GM12878 (cell line): Measurements from ENCODE around the gene PPP1R9B.

Experiments used
- ASH2L ChIP-seq: fragments of 300-600, 200-600 bp; sonication (generic); IDR thresholded peaks from 2 replicates; pipeline ENCODE4 v1.6.1; 2017; ENCODE audit warnings: low read depth, mild to moderate bottlenecking, borderline replicate concordance
- CREB1 ChIP-seq: IDR thresholded peaks from 2 replicates; pipeline ENCODE4 v1.6.1; 2012; ENCODE audit warnings: low read depth, mild to moderate bottlenecking, inconsistent platforms
- FOXM1 ChIP-seq: IDR thresholded peaks from 2 replicates; pipeline ENCODE4 v1.6.1; 2012; ENCODE audit warnings: low read depth, mild to moderate bottlenecking, inconsistent platforms, low read length, moderate library complexity
- HDAC6 ChIP-seq: fragments of 200-600 bp; sonication (generic); IDR thresholded peaks from one replicate; pipeline ENCODE4 v1.8.0; 2017; ENCODE audit warnings: antibody characterized with exemption; ENCODE audit not compliant: unreplicated experiment
- JUND ChIP-seq: IDR thresholded peaks from 2 replicates; pipeline ENCODE4 v1.6.1; 2012; ENCODE audit warnings: low read depth, mild to moderate bottlenecking, low read length, improper control_type of control experiment, moderate library complexity
- POLR2AphosphoS5 ChIP-seq: IDR thresholded peaks from 2 replicates; pipeline ENCODE4 v1.6.1; 2011; ENCODE audit warnings: mild to moderate bottlenecking, low read length, inconsistent platforms
- TF ChIP-seq, protein P1 (sequence below), 3 experiments: IDR thresholded peaks in 2 of 3; conservative IDR thresholded peaks in 1 of 3; 2 replicates each; pipeline ENCODE4 v1.5.1; 2011; ENCODE audit warnings: low read depth in 3 of 3, low read length in 3 of 3, mild to moderate bottlenecking in 3 of 3, control low read depth in 2 of 3, moderate library complexity in 2 of 3, inconsistent platforms in 1 of 3, mixed read lengths in 1 of 3; ENCODE audit not compliant: control insufficient read depth in 2 of 3, insufficient read depth in 1 of 3; ENCODE audit errors: extremely low read depth in 1 of 3
- TF ChIP-seq, protein P2 (sequence below): fragments of 450-650 bp; IDR thresholded peaks from 2 replicates; pipeline ENCODE4 v1.6.1; 2017; ENCODE audit warnings: mild to moderate bottlenecking, moderate library complexity
- TF ChIP-seq, protein P3 (sequence below): fragments of 450-650 bp; IDR thresholded peaks from 2 replicates; pipeline ENCODE4 v1.6.1; 2017; ENCODE audit warnings: antibody characterized with exemption, mild to moderate bottlenecking, moderate library complexity

DNA sequence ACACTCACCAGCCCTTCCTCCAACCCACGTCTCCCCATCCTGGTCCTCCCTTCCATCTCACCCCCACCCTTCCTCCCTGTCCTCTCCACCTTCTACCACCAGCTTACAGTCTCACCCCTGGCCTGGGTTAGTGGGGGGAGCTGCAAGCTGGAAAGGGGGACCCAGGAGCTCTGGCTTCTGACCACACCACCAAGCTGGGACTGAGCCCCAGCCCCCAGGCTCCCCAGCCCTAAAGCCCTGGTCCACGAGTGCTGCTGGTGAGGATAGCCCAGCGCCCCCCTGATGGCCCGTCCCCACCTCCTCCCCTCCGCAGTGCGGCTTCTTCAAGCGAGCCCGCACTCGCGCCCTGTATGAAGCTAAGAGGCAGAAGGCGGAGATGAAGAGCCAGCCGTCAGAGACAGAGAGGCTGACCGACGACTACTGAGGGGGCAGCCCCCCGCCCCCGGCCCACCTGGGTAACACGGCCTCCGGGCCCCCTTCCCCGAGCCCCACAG, 62.5 kb downstream of the PPP1R9B start:
- TF ChIP-seq POLR2AphosphoS5 = no peak
- TF ChIP-seq, protein P1, sequence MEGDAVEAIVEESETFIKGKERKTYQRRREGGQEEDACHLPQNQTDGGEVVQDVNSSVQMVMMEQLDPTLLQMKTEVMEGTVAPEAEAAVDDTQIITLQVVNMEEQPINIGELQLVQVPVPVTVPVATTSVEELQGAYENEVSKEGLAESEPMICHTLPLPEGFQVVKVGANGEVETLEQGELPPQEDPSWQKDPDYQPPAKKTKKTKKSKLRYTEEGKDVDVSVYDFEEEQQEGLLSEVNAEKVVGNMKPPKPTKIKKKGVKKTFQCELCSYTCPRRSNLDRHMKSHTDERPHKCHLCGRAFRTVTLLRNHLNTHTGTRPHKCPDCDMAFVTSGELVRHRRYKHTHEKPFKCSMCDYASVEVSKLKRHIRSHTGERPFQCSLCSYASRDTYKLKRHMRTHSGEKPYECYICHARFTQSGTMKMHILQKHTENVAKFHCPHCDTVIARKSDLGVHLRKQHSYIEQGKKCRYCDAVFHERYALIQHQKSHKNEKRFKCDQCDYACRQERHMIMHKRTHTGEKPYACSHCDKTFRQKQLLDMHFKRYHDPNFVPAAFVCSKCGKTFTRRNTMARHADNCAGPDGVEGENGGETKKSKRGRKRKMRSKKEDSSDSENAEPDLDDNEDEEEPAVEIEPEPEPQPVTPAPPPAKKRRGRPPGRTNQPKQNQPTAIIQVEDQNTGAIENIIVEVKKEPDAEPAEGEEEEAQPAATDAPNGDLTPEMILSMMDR (IDR thresholded peaks at IDR 0.05 in 2 of 3, conservative IDR thresholded peaks at IDR 0.05 in 1 of 3; ENCODE audit: control insufficient read depth in 2 of 3, extremely low read depth in 1 of 3, insufficient read depth in 1 of 3, low read depth in 3 of 3, low read length in 3 of 3) = no peak
- TF ChIP-seq, protein P2, sequence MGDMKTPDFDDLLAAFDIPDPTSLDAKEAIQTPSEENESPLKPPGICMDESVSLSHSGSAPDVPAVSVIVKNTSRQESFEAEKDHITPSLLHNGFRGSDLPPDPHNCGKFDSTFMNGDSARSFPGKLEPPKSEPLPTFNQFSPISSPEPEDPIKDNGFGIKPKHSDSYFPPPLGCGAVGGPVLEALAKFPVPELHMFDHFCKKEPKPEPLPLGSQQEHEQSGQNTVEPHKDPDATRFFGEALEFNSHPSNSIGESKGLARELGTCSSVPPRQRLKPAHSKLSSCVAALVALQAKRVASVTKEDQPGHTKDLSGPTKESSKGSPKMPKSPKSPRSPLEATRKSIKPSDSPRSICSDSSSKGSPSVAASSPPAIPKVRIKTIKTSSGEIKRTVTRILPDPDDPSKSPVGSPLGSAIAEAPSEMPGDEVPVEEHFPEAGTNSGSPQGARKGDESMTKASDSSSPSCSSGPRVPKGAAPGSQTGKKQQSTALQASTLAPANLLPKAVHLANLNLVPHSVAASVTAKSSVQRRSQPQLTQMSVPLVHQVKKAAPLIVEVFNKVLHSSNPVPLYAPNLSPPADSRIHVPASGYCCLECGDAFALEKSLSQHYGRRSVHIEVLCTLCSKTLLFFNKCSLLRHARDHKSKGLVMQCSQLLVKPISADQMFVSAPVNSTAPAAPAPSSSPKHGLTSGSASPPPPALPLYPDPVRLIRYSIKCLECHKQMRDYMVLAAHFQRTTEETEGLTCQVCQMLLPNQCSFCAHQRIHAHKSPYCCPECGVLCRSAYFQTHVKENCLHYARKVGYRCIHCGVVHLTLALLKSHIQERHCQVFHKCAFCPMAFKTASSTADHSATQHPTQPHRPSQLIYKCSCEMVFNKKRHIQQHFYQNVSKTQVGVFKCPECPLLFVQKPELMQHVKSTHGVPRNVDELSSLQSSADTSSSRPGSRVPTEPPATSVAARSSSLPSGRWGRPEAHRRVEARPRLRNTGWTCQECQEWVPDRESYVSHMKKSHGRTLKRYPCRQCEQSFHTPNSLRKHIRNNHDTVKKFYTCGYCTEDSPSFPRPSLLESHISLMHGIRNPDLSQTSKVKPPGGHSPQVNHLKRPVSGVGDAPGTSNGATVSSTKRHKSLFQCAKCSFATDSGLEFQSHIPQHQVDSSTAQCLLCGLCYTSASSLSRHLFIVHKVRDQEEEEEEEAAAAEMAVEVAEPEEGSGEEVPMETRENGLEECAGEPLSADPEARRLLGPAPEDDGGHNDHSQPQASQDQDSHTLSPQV = no peak
- TF ChIP-seq, protein P3, sequence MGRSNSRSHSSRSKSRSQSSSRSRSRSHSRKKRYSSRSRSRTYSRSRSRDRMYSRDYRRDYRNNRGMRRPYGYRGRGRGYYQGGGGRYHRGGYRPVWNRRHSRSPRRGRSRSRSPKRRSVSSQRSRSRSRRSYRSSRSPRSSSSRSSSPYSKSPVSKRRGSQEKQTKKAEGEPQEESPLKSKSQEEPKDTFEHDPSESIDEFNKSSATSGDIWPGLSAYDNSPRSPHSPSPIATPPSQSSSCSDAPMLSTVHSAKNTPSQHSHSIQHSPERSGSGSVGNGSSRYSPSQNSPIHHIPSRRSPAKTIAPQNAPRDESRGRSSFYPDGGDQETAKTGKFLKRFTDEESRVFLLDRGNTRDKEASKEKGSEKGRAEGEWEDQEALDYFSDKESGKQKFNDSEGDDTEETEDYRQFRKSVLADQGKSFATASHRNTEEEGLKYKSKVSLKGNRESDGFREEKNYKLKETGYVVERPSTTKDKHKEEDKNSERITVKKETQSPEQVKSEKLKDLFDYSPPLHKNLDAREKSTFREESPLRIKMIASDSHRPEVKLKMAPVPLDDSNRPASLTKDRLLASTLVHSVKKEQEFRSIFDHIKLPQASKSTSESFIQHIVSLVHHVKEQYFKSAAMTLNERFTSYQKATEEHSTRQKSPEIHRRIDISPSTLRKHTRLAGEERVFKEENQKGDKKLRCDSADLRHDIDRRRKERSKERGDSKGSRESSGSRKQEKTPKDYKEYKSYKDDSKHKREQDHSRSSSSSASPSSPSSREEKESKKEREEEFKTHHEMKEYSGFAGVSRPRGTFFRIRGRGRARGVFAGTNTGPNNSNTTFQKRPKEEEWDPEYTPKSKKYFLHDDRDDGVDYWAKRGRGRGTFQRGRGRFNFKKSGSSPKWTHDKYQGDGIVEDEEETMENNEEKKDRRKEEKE = no peak
- no peak for TF ChIP-seq CREB1
- no peak for TF ChIP-seq HDAC6
- TF ChIP-seq JUND = no peak
- TF ChIP-seq ASH2L = no peak
- TF ChIP-seq FOXM1 = no peak
